ENCODE data around the gene TMEM266.

- TF ChIP-seq EZH2 (IDR thresholded peaks at IDR 0.05): no peak
- no peak for TF ChIP-seq POLR2AphosphoS5 (IDR thresholded peaks at IDR 0.05; ENCODE audit: borderline replicate concordance, low read depth, low read length)
These were observed 88.3 kb downstream of the TMEM266 start for GRCh38 chr15:76147906-76148570.
